RWPE1 (cell line): Measurements from ENCODE around the gene TSPAN10.
A peak's percentile ranks its signal among the peaks of the same experiment; 100 is the strongest.

Source experiments
- CTCF ChIA-PET: fragments of 350-600 bp; sonication (Branson Sonifier 250); formaldehyde crosslinking; extraction: SDS; loops from one replicate; lab custom pipeline; 2021; lab: Yijun Ruan, JAX
- POLR2A ChIA-PET: fragments of 400-600 bp; formaldehyde crosslinking; extraction: SDS; loops from one replicate; lab custom pipeline; 2020; ENCODE audit warnings: antibody characterized with exemption; ENCODE audit not compliant: low non-redundant PET; lab: Yijun Ruan, JAX
- DNase-seq: peaks from one replicate; pipeline ENCODE4 v3.0.0; 2012; ENCODE audit warnings: low spot score
- H3K27ac ChIP-seq: fragments of 450-650 bp; 2 replicates; pipeline ENCODE4 v1.5.1; 2017
- TF ChIP-seq, protein P1 (sequence below): fragments of 450-650 bp; conservative IDR thresholded peaks from 2 replicates; pipeline ENCODE4 v1.5.1; 2017; ENCODE audit warnings: low read depth, mild to moderate bottlenecking

TSPAN10 gene

DNA sequence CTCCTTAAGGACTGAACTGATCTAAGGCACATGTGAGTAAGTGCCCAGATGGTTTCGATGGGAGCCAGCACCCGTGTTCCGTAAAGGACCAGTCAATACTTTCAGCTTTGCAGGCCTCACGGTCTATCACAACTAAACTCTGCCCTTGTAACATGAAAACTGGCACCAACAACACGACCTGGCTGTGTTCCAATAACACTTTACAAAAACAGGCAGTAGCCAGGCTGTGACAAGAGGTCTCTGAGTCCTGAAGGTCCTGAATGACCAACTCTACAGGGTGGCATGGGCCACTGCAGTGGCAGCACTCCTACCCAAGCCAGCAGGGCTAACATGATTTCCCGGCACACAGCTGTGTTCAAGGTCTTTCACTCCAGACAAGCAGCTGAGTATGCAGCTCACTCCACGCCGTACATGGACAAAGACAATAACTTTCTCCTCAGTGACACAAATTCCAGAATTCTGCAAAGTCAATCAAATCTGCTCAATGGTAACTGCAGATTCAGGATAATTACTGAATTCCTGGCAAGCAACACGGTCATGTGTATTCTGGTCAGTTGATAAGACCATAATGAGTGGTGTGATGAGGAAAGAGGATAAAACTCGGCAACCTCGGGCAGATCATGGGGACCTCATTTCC lies 15.4 kb upstream of the TSPAN10 start:
- H3K27ac ChIP-seq: no peak overlapping the region
- TF ChIP-seq, protein P1, sequence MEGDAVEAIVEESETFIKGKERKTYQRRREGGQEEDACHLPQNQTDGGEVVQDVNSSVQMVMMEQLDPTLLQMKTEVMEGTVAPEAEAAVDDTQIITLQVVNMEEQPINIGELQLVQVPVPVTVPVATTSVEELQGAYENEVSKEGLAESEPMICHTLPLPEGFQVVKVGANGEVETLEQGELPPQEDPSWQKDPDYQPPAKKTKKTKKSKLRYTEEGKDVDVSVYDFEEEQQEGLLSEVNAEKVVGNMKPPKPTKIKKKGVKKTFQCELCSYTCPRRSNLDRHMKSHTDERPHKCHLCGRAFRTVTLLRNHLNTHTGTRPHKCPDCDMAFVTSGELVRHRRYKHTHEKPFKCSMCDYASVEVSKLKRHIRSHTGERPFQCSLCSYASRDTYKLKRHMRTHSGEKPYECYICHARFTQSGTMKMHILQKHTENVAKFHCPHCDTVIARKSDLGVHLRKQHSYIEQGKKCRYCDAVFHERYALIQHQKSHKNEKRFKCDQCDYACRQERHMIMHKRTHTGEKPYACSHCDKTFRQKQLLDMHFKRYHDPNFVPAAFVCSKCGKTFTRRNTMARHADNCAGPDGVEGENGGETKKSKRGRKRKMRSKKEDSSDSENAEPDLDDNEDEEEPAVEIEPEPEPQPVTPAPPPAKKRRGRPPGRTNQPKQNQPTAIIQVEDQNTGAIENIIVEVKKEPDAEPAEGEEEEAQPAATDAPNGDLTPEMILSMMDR: no peak
- CTCF ChIA-PET: no interaction called here
- no peak for DNase-seq
- POLR2A ChIA-PET: no interaction called here

DNA sequence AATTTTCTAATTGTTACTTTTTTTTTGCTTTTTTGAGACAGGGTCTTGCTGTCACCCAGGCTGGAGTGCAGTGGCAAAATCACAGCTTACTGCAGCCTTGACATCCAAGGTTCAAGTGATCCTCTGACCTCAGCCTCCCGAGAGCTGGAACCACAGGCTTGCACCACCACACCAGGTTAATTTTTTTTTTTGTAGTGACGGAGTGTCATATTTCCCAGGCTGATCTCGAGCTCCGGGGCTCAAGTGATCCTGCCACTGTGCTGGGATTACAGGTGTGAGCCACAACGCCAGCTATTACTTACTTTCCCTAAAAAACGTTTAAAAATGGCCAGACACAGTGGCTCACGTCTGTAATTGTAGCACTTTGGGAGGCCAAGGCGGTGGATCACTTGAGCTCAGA lies 6.7 kb upstream of the TSPAN10 start:
- ChIA-PET POLR2A (no interaction called here), CTCF (interaction anchor here (0.6 to 0.7 kb wide), 2 partner anchors 10 to 330 kb away, joined by 3 to 4 read pairs; no protein-coding TSS in a partner anchor)
- no peak for DNase-seq
- peak overlapping the region; percentile 16 for H3K27ac ChIP-seq
- TF ChIP-seq, protein P1: no peak

DNA sequence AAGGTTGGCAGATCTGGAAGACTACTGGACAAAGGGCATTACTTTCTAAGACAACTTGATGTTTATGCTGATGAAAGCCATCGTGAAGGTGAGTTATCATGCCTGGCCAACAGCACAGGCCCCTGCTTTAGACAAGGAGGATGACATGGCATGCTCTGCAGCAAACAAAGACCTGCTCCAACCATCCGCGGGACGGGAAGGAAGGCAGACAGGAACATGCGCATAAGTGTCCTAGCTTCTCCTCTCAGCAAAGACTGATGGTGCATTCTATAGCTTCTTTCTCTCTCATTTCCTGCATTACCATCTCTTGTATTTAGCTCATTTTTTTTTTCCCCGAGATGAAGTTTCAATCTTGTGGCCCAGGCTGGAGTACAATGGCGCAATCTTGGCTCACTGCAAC lies 5.5 kb upstream of the TSPAN10 start:
- CTCF ChIA-PET: no interaction called here
- POLR2A ChIA-PET: no interaction called here
- TF ChIP-seq, protein P1: no peak

DNA sequence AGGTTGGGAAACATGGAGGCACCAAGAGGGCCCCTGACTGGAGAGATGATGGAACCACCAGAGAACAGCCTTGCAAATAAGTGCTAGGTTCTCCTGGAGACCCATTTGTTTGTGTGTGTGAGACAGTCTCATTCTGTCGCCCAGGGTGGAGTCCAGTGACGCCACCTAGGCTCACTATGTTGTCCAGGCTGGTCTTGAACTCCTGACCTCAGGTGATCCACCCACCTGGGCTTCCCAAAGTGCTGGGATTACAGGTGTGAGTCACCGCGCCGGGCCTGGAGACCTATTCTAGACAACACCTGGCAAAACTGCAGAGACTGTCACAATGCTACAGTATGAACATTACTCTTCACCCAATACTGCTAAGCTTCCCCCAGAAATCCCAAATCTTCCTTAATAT lies 1.6 kb upstream of the TSPAN10 start:
- DNase-seq: no peak
- TF ChIP-seq, protein P1: no peak
- ChIA-PET CTCF (interaction anchor here (0.6 kb wide), 2 partner anchors 11 to 62 kb away, joined by 3 to 4 read pairs; no protein-coding TSS in a partner anchor), POLR2A (no interaction called here)
- peak overlapping the region; percentile 88 for H3K27ac ChIP-seq

More for the DNA sequence above, 5.5 kb upstream of the TSPAN10 start:
- peak overlapping the region; percentile 40 for H3K27ac ChIP-seq
- no peak for DNase-seq

DNA sequence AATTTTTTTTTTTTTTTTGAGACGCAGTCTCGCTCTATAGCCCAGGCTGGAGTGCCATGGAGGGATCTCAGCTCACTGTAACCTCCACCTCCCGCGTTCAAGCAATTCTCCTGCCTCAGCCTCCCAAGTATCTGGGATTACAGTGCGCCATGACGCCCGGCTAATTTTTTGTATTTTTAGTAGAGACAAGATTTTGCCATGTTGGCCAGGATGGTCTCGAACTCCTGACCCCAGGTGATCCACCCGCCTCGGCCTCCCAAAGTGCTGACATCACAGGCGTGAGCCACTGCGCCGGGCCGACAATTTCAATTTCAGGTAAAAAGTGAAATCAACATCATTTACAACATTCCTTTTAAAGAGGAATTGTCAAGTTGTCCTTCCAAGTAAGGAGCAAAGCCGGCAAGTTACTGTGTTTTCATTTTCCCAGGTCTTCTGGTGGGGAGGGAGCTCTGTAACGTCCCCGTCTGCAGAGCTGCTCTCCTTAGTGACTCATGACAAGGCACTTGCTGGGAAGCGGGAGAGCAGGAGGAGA lies 957 bp upstream of the TSPAN10 start:
- CTCF ChIA-PET: interaction anchor here (0.6 kb wide), 2 partner anchors 11 to 62 kb away, joined by 3 to 4 read pairs; no protein-coding TSS in a partner anchor

DNA sequence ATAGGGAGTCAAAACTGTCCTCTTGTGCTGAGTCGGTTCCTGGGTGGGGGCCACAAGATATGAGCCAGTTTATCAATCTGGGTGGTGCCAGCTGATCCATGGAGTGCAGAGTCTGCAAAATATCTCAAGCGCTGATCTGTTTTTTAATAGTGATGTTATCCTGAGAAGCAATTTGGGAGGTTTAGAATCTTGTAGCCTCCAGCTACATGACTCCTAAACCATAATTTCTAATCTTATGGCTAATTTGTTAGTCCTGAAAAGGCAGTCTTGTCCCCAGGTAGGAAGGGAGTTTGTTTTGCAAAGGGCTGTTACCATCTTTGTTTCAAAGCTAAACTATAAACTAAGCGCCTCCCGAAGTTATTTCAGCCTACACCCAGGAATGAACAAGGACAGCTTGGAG lies 1.7 kb downstream of the TSPAN10 start:
- POLR2A ChIA-PET: no interaction called here
- DNase-seq: no peak
- no peak overlapping the region for H3K27ac ChIP-seq
- CTCF ChIA-PET: interaction anchor here (0.6 kb wide), 1 partner anchor 37 kb away, joined by 3 read pairs; no protein-coding TSS in a partner anchor
- TF ChIP-seq, protein P1: no peak

More for the DNA sequence above, 957 bp upstream of the TSPAN10 start:
- DNase-seq: no peak
- TF ChIP-seq, protein P1: no peak
- H3K27ac ChIP-seq: peak overlapping the region; percentile 88
- POLR2A ChIA-PET: interaction anchor here (0.6 to 1.0 kb wide), 2 partner anchors 29 to 31 kb away, joined by 3 to 4 read pairs; partner anchors contain the start of gene CCDC137
